Measurements from ENCODE around the gene ANAPC1.
"Not testable (repeated sequence)": the region's sequence is repeated elsewhere in the genome, so short reads cannot be mapped to it uniquely, and the experiment has no call there.

The ANAPC1 gene

GRCh38 chr2:111782195-111782594 lies 101.8 kb downstream of the ANAPC1 start:
- not testable (repeated sequence) for DNase-seq

GRCh38 chr2:111781443-111782094 lies 102.4 kb downstream of the ANAPC1 start:
- not testable (repeated sequence) for DNase-seq

GRCh38 chr2:111777155-111777554 lies 106.8 kb downstream of the ANAPC1 start:
- not testable (repeated sequence) for DNase-seq

- DNase-seq = not testable (repeated sequence)
Measured at GRCh38 chr2:111776296-111776695, 107.7 kb downstream of the ANAPC1 start.

- not testable (repeated sequence) for DNase-seq
Measured at GRCh38 chr2:111772180-111772579, 111.8 kb downstream of the ANAPC1 start.

- not testable (repeated sequence) for DNase-seq
Measured at GRCh38 chr2:111770916-111771658, 112.9 kb downstream of the ANAPC1 start.

GRCh38 chr2:111768266-111769190 lies 115.5 kb downstream of the ANAPC1 start:
- not testable (repeated sequence) for DNase-seq

GRCh38 chr2:111767087-111767486 lies 116.9 kb downstream of the ANAPC1 start:
- DNase-seq = not testable (repeated sequence)

- not testable (repeated sequence) for DNase-seq
Measured at GRCh38 chr2:111766295-111766694, 117.7 kb downstream of the ANAPC1 start.

GRCh38 chr2:111764151-111764550 lies 119.8 kb downstream of the ANAPC1 start:
- not testable (repeated sequence) for DNase-seq

- not testable (repeated sequence) for DNase-seq
Measured at GRCh38 chr2:111760697-111761284, 123.2 kb downstream of the ANAPC1 start.

- not testable (repeated sequence) for DNase-seq
Measured at GRCh38 chr2:111752533-111752932, 131.5 kb downstream of the ANAPC1 start.

- DNase-seq = not testable (repeated sequence)
Measured at GRCh38 chr2:111750641-111751040, 133.4 kb downstream of the ANAPC1 start.

GRCh38 chr2:111748429-111748828 lies 135.6 kb downstream of the ANAPC1 start:
- not testable (repeated sequence) for DNase-seq

- DNase-seq = not testable (repeated sequence)
Measured at GRCh38 chr2:111747410-111748115, 136.4 kb downstream of the ANAPC1 start.

- not testable (repeated sequence) for DNase-seq
Measured at GRCh38 chr2:111744751-111745150, 139.2 kb downstream of the ANAPC1 start.

GRCh38 chr2:111741517-111741916 lies 142.5 kb downstream of the ANAPC1 start:
- DNase-seq = not testable (repeated sequence)

GRCh38 chr2:111735838-111736721 lies 147.9 kb downstream of the ANAPC1 start:
- not testable (repeated sequence) for DNase-seq

GRCh38 chr2:111735420-111735819 lies 148.6 kb downstream of the ANAPC1 start:
- not testable (repeated sequence) for DNase-seq

GRCh38 chr2:111729812-111730458 lies 154.1 kb downstream of the ANAPC1 start:
- not testable (repeated sequence) for DNase-seq

Measured in activated gamma-delta T cell (primary cell).